T-helper 2 cell (primary cell): ENCODE results near the gene HTT.

ENCODE experiments used
- DNase-seq, 5 experiments: peaks; one replicate each; pipeline versions ENCODE4 v3.0.0 to v3.0.0-alpha.2; 2012 to 2022

The HTT gene

DNA sequence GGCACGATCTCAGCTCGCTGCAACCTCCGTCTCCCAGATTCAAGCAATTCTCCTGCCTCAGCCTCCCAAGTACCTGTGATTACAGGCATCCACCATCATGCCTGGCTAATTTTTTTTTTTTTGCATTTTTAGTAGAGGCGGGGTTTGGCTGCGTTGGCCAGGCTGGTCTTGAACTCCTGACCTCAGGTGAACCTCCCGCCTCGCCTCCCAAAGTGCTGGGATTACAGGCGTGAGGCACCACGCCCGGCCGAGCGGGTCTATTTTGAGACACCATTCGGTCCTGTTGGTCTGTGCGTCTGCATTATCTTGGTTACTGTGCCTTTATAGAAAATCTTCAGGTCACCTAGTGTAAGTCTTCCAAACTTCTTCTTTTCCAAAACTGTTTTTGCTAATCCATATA lies 196.7 kb downstream of the HTT start:
- no peak for DNase-seq

DNA sequence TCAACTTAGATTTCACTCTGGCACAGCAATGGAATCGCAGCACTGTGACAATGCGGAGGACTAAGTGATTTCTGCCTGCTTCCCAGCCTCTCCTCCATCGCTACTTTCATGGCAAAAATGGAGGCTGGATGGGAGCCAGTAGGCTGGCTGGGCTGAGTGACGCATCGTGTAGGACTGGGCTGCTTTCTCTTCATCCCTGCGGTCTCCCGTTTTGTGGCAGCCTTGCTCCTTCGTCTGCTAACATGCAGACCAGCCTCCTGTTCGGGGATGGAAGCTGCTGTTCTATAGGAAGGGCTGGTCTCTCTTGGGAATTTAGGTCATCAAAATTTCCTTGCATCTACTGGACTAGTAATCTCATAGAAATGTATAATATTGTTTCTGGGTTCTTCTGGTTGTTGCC lies 202.5 kb downstream of the HTT start:
- DNase-seq, result no peak

DNA sequence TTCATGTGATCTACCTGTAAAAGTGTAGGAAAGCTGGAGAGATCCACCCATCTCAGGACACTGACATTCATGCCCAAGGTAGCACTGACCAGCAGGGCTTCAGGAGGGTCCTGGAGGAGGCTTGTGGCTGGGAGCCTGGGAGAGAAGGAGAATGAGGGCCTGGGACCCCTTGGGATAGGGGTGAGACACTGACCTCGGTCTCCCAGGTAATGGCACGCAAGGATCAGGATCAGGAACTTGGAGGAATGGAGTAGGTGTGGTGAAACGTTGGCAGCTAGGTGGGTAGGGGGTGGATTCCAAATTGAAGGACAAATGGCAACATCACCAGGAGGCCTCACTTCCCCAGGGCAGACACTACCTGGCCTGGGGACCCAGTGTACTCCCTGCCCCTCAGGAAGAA lies 206.0 kb downstream of the HTT start:
- DNase-seq, result no peak

DNA sequence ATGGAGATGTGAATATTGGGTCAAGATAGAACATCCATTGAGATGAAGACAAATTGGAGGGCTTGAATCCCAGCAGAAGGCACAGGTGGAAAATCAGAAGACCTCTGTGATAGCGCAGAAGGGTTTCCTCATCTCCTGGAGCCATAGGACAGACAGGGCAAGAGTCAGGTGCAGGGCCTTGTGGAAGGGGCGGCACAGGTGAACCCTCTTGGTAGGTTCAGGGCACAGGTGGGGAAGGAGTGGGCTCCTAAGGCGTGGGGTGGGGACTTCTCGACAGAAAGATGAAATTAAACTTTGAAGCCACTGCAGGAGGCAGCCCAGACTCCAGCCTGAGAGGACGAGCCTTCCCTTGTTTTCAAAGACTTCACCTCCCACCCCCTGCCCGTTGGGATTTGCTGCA lies 209.0 kb downstream of the HTT start:
- no peak for DNase-seq

DNA sequence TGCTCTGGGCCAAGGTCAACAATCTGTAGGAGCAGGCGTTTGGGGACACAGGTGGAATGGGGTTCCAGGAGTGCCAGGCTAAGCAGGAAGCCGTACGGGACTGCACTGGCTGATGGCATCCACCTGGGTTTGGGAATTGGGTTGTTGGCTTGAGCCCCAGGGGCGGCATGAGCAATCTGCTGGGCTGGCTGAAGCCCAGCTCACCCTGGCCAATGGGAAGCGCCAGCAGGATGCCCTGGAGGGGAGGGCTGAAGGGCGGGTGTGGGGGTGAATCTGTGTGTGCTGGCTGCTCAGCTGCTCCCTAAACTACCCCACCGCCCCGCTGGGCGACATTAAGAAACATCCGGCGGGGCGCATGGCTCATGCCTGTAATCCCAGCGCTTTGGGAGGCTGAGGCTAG lies 209.4 kb downstream of the HTT start:
- DNase-seq, result no peak

DNA sequence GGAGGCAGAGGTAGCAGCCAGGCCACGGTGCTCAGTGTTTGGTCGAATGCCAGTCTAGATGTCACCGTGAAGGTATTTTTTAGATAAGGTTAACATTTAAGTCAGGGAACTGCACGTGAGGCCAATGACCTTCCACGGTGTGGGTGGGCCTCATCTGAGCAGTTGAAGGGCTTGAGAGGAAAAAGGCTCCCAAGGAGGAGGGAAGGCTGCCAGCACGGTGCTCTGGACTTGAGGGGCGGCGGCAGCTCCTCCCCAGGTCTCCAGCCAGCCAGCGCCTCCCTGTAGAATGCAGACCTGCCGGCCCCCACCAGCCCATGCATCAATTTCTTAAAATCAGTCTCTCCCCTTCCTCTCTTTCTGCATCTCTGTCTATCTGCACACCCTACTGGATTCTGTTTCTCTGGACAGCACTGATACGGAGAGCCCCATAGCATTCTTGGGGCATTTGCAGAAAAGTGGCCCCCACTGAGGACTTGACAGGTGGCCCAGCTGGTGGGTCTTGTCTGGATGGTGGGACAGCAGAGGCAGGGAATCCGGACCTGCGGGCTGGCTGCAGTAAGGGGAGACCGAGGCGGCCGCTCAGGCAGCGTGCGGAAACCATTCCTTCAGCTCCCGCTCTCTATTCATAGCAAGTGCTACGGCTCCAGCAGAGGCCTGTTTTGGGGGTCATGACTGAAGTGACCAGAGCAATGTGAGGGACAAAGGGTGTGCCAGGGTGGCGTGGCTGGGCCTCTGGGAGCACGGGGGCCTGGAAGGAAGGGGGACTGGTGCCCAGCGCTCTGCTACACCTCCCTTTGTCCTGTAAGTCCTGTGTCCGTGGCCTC lies 210.5 kb downstream of the HTT start:
- no peak for DNase-seq

DNA sequence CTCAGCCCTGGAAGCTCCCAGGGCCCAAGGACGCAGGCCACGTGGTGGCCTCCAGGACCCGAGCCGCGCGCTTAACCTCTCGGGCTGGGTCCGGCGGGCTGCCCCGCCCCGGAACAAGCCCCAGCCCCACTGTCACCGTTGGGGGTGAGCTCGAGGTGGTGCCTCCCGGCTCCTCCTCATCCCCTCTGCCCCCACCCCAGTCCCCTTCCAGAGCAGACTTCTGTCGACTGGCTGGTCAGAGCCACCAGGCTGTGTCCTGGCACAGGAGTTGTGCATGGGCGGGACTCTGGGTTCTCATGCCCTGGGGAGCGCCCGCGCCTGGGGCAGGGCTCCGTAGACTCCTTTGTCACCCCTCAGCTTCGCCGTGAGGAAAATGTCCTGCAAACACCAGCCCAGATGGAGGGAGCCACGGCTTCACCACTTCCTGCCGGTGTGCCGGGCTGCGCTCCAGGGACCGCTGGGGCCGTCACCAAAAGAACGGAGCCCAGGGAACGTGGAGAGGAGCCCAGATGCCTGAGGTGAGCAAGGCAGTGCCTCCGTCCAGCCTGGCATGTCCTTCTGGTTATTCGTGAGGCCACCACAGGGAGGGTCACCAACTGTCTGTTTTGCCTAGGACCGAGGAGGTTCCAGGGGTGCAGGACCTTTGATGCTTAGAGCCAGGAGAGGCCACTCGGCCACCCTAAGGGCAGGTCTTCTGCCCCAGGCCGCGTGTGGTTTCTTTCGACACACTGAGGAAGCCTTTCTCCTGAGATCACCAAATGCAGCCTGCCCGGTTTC lies 211.3 kb downstream of the HTT start:
- no peak for DNase-seq

DNA sequence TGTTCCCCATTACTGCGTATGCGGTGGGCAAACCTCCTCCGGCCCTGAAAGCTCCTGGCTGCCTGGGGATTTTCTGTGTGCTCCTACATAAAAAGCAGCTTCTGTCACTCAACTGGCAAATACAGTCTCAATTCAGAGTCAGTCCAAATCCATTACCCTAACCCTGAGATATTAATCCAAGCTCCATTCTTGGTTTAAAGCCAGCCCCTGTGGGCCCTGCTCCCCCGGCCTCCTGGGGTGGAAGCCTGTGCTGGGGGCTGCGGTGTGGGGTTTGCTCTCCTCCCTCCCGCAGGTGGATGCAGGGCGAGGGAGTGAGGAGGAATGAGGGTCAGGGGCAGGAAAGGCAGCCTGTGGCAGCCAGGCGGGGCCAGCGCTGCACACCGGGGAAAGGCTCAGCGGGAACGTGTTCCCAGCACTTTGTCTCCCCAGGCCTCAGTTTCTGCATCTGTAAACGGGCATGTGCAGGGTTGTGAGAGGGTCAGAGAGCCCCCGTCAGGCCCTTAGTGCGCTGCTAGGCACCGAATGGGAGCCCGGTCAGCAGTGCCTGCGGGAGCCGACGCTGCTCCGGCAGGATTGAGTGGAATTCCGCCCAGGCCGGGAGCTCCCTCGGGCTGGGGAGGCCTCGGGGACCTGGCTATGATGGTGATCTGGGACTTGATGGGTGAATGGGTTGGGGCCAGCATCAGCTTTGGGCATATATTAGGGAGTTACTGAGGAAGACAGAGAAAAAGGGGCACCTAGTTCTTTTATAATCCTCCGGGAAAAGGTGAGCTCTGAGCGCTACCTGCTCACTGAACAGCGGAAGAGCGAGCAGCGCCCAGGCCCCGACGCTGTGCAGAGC lies 212.1 kb downstream of the HTT start:
- no peak for DNase-seq

DNA sequence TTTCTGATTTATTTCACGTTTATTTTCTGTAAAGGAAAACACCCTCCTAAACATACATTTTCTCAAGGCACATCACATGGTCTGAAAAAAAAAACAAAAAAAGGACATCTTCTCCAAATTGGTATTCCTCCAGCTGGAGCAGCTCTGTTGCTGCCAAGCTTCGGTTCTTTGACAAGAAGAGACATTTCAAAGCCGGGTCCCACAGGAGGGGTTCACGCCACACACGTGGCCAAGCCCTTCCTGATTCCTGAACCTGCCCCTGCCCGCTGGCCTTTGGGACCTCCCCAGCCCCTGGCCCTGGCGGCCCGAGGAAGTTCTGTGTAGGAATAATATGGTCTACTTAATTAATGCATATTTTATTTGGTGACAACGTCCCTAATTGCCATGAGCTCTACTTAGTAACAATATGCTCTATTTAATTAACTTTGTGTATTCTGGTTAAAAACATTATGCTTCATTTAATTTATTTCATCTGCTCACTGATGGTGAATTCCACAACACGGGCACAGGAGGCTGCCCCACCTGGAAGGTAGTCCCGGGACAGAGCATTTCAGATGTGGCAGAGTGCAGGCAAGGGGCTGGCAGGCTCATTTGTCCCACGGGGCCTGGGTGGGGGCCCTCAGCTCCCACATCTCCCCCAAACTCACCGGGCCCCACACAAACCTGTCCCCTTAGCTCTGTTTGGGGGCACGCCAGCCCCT lies 212.9 kb downstream of the HTT start:
- no peak for DNase-seq

DNA sequence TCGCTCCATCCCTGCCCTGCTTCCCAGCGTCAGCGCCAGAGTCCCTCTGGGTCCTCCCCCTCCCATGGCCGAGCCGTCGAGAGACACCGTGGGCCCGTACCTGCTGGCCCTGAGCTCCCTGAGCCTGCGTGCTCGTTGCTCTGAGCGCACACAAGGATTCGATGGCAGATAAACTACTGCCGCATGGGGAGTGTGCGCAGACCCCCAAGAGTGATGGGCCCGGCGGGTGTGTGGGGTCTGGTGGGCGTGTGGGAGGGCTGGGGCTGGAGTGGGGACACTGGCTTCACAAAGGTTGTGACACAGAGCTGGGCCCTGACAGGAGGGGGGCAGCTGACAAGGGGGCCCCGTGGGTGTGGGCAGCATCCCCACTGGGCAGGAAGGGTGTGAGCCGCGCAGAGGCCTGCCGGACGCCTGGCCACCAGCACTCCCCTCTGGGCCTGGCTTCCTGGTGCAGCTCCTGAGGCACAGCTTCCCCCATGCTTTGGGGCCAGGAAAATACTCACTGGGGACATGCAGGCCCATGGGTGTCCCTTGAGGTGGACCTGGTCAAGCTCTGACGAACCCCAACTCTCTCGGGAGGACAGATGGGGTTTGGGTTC lies 213.6 kb downstream of the HTT start:
- DNase-seq, result no peak

DNA sequence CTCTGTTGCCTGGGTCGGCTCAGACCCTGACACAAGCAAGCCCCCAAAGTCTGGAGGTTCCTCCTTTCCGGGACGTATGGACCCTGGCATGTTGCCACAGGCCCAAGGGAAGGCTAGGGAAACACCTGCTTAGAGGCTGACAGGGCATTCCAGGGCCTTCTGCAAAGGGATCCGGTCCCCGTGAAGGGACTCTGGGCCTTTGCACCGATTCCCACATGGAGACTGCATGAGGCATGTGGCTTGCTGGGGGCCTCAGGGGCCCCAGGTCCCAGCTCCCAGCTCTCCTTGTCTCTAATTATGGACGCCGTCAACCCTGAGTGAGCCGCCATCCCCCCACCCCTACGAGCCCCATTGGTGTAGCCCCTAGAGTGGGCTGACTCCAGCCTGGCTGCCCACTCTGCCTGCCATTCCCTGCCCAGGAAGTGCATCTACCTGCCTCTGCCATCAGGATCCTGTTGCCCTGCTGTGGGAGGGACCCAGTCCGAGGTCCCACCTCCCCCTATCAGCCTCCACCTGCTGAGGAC lies 214.2 kb downstream of the HTT start:
- no peak for DNase-seq

DNA sequence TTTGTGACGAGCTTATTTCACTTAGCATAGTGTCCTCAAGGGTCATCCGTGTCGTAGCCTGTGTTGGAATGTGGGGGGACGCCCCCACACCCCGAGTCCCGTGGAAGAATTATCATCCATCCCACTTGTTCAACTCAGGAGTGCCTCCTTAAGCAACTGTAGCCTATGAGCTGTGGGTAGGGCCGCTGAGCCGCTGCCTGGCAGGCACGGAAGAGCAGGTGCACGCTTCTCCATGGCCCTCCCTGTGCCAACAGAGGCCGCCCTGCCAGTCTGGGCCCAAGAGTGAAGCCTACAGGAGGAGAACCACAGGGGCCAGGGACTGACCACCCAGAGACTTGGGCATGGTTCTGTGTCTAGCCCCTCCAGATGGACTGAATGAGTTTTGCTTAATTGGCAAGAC lies 216.0 kb downstream of the HTT start:
- DNase-seq, result no peak

DNA sequence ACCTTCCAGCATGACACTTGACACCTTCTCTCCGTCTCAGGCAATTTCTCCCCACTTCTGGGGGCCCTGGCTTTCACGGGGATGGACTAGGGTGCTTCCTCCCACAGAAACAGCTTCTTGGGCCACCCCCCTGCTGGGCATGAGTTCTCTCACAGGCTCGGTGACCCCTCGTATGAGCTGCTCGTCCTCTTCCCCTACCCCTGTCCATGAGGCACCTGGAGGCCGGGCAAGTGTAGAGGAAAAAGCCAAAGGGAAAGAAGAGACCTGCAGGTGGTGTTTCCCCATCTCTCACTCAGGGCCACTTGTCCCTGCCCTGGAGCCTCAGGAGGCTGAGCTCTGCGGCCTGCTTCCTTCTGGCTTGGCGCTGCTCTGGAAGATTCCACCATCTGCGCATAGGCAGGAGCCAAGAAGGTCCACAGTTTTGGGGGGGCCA lies 216.4 kb downstream of the HTT start:
- no peak for DNase-seq

DNA sequence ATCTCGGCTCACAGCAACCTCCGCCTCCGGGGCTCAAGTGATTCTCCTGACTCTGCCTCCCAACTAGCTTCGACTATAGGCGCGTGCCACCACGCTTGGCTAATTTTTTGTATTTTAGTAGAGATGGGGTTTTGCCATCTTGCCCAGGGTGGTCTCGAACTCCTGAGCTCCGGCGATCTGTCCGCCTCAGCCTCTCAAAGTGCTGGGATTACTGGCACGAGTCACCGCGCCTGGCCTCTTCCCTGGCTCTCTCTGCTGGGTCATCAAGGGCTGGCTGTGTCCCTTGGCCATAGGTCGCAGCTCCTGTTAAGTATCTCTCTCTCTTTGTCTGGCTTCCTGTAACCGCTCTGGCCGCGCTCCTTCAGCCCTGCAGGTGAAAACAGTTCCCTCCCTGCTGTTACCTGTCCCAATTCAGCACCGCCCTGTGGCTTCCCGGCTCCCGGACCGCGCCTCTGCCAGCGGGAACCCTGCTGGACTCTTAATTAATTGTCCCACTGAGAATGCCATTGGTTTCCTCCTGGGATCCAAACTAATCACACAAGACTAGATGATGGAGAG lies 217.0 kb downstream of the HTT start:
- no peak for DNase-seq

DNA sequence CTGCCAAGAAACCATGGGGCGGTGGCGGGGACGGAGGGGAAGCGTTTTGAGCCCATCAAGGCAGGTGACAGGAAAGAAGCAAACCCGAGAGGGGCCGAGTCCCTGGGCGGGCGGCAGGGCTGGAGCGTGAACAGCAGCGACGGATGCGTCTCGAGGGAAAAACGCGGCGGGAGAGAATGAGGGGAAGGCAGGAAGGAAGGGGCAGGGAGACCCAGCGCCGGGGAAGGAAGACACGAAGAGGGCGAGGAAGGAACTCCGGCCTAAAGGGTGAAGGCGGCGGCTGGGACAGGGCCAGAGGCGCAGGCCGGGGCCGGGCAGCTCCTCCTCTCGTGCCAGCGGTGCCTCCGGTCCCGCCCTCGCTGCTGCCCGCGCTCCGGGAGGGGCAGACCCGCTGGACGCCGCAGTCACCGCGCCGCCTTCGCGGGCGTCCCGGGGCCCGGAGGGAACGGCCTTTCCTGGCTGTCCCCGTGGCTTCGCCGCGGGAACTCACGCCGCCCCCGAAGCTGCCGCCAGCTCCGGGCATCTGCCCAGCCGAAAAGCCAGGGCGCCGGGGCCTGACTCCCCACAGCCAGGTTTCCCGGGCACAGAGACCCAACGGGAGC lies 217.6 kb downstream of the HTT start:
- DNase-seq, result peak in 1 of 5 experiments; percentile 17

DNA sequence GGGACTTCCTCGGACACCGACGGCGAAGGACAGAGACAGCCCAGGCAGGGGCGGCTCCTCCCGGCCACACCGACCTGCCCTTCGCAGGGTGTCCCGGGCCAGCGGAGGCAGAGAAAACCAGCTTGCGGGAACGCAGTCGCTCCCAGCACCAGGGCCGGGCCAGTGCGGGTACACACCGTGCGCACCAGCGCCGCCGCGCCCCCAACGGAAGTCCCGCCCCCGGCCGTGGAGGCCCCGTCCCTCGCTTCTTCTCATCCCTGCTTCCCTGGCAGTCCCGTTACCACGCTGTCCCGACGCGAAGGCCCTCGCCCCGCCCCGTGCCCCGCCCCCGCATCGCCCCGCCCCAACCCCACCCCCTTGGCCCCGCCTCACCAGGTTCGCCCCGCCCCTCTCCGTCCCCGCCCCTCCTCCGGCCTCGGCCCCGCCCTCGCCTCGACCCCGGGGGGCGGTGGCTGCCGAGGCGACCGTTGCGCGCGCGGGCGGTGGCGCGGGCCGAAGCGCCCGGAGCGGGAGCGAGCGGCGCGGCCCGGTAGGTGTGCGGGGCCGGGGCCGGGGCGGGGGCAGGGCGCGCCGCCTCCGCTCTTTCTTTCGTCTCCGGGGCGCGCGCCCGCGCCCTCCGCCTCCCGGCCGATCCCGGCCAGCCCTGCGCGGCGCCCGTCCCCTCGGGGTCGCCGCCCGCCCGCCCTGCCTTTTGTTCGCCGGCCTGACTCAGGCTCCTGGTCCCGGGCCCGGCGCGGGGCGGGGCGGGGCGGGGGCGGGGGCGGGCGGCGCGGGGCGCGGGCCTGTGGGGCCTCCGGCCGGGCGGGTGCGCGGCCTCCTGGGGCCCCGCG lies 218.3 kb downstream of the HTT start, which contains the start of gene RGS12:
RGS12 (plus strand) TSS at position 451 of the 830 bp plus-strand sequence. CDS start 23,150 bp downstream, outside the sequence.
- DNase-seq, result peak; percentile 69 to 86 (median 81)
